Loucy (cell line): ENCODE results near the gene DAZL.

Experiments used
- EZH2phosphoT487 ChIP-seq: fragments of 200-600 bp; IDR thresholded peaks from 2 replicates; pipeline ENCODE4 v1.6.1; 2018; ENCODE audit warnings: antibody characterized with exemption, mild to moderate bottlenecking, moderate library complexity, borderline replicate concordance
- TF ChIP-seq, protein P1 (sequence below): fragments of 200-600 bp; sonication (generic); conservative IDR thresholded peaks from 2 replicates; pipeline ENCODE4 v1.5.1; 2014; ENCODE audit warnings: mild to moderate bottlenecking, antibody characterized with exemption, low read length

DNA sequence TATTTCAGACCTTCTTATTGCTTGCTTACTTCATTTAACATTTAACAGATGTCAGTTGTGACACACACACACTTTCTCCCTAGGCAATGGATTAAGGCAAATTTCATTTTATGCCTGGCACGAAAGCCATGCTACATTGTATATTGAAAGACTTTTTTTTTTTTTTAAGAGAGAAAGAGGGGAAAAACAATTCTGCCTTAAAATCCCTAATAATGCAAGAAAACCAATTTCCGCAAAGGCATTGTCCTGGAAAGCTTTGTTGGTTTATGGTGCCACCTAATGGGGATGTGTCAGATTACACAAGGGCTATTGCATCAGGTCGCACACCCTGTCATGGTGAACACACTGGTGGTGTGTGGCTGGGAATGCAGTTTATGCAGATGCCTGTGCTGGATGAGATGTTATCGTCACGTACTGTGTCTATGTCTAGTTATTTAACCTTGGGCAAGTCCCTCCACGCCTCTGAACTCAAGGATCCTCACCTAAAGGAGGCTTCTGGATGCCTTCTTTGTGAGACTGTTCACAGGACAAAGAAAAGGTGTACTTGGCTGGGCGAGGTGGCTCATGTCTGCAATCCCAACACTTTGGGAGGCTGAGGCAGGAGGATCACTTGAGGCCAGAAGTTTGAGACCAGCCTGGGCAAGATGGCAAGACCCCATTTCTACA is 54.4 kb downstream of the DAZL start:
- TF ChIP-seq, protein P1, sequence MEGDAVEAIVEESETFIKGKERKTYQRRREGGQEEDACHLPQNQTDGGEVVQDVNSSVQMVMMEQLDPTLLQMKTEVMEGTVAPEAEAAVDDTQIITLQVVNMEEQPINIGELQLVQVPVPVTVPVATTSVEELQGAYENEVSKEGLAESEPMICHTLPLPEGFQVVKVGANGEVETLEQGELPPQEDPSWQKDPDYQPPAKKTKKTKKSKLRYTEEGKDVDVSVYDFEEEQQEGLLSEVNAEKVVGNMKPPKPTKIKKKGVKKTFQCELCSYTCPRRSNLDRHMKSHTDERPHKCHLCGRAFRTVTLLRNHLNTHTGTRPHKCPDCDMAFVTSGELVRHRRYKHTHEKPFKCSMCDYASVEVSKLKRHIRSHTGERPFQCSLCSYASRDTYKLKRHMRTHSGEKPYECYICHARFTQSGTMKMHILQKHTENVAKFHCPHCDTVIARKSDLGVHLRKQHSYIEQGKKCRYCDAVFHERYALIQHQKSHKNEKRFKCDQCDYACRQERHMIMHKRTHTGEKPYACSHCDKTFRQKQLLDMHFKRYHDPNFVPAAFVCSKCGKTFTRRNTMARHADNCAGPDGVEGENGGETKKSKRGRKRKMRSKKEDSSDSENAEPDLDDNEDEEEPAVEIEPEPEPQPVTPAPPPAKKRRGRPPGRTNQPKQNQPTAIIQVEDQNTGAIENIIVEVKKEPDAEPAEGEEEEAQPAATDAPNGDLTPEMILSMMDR = peak; percentile 95
- no peak for TF ChIP-seq EZH2phosphoT487
